ENCODE measurements around the gene QKI. TPM values are rescaled to one million over a fixed set of nuclear protein-coding genes. Genes with fewer than 3 reads are reported as not detected.
A peak's percentile ranks its signal among the peaks of the same experiment; 100 is the strongest.
"Not testable (repeated sequence)": the region's sequence is repeated elsewhere in the genome, so short reads cannot be mapped to it uniquely, and the experiment has no call there.

QKI gene
- total RNA-seq, 2 donors from 2014 or later, result 116 to 138 TPM

DNA sequence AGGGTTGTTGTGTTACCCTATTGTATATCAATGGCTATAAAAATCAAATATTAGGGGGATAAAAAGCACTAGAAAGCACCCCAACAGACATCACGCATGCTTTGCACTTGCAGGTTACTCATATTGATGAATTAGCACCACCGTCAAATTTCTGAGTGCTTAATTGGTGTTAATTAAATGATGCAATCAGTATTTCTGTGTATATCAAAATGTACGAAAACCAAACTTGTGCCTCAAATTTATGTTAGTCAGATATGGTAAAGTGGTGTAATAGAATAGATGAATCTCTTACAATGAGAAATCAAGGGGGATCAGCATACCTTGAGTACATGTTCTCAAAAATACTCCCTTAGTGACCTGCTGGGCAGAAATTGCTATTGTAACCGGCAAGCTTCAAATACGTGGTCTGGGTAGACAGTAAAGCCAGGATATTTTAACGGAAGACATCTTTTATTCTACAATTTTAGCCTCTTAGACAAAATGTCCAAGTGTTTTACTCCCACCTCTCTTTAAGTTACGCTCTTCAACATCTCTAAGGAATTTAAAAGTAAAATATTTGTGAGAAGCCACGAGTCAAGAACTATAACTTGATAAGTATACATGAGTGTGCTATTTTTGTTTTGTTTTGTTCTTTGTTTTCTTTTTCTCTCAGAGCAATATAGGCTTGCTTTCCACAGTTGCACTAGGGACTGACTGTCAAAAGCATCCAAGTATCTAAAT, 166.0 kb downstream of the QKI start:
- intact Hi-C loops (cut with DNase I), result no loop called here
- DNase-seq (ENCODE audit: low spot score), result no peak

- intact Hi-C loops (cut with DNase I), result no loop called here
- DNase-seq (ENCODE audit: low spot score), result no peak
Observed at GRCh38 chr6:163583558-163583957, 169.0 kb downstream of the QKI start.

- intact Hi-C loops (cut with DNase I), result no loop called here
- DNase-seq (ENCODE audit: low spot score), result peak; percentile 87
Observed at GRCh38 chr6:163585932-163586437, 171.5 kb downstream of the QKI start.

- intact Hi-C loops (cut with DNase I), result no loop called here
- no peak for DNase-seq (ENCODE audit: low spot score)
Observed at GRCh38 chr6:163586888-163587287, 172.4 kb downstream of the QKI start.

DNA sequence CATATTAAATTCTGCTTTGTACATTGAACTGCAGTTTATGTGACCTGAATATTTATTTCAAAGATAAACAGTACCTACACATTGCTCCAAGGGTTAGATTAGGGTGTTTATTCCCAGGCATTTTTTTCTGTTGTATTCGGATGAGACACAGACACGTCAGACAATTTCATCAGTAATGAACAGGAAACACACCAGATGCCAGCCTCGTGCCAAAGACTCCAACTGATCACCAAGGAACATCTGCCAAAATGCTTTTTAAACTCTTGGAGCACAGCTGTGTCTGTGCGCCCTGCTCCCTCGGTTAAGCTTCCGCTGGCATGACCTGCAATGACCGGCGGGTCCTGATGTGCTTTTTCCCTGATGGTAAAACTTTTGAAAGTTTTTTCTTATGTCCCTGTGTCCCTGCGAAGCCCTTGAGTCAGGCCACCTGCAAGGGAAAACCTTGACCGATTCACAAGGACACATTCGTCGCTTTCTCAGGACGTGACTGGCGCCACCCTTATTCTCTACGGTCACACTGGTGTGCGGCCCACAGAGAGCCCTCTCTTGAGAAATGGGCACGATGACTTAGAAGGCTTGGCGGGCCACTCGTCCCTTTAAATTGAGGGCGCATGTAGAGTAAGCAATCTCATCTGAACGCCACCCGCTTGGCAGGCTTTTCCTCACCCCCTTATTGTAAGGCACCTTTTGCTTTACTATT, 173.9 kb downstream of the QKI start:
- intact Hi-C loops (cut with DNase I), result no loop called here

GRCh38 chr6:163589387-163589786, 174.9 kb downstream of the QKI start:
- no peak for DNase-seq (ENCODE audit: low spot score)
- intact Hi-C loops (cut with DNase I), result no loop called here

More for the DNA sequence above, 173.9 kb downstream of the QKI start:
- DNase-seq (ENCODE audit: low spot score), result no peak

GRCh38 chr6:163590132-163590531, 175.6 kb downstream of the QKI start:
- DNase-seq (ENCODE audit: low spot score); intact Hi-C loops (cut with DNase I): not testable (repeated sequence)

DNA sequence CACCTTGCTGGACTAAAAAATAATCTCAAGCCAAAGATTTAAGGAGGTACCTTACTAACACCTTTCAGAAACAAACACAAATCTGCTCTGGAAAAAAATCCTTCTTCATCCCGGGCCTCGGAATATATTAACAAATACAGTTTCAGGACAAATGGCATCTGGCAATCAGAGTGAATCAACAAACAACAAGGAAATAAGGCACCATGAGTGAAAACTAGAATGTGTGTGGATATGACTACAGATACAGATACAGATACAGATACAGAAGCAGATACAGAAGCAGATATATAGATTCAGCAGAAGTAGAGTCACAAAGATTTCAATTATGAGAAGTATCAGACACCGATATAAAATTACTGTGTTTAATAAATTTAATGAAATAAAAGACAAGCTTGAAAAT, 178.4 kb downstream of the QKI start:
- DNase-seq (ENCODE audit: low spot score), result no peak
- intact Hi-C loops (cut with DNase I), result no loop called here

DNA sequence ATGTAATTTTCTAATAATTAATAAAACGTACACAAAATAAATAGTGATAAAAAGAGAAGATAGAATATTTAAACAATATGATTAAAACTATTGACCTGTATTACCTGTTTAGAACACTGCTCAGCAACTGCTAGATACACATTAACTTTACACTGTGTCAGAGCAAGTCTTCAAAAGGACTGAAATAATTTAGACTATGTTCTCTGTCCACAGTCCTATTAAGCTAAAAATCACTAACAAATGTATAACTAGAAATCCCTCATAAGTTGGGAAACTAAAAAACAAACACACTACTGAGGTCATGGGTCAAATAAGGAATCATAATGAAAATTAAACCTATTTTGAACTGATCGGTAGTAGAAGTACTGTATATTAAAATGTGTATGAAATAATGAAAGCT, 181.7 kb downstream of the QKI start:
- no peak for DNase-seq (ENCODE audit: low spot score)
- intact Hi-C loops (cut with DNase I), result no loop called here

DNA sequence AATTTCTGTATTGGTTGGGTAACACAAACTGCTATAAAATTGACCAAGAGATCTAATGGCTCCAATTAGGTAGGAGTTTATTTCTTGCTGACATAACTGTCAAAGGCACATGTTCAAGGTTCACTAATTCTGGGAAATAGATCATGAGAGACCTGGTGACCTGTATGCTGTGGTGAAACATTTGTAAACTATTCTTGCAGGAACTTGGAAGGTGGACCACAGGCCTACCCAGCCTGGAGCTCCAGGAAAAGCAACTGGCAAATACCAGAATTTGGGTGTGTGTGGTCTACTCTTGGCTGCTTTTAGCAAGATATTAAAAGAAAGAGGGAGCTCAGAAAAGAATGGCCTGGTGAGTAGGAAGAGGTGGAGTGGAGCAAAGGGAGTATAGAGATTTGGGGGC, 184.6 kb downstream of the QKI start:
- intact Hi-C loops (cut with DNase I), result no loop called here
- no peak for DNase-seq (ENCODE audit: low spot score)

- DNase-seq (ENCODE audit: low spot score), result no peak
- intact Hi-C loops (cut with DNase I), result no loop called here
Observed at GRCh38 chr6:163599684-163600083, 185.2 kb downstream of the QKI start.

- DNase-seq (ENCODE audit: low spot score), result no peak
Observed at GRCh38 chr6:163600331-163600730, 185.8 kb downstream of the QKI start.

DNA sequence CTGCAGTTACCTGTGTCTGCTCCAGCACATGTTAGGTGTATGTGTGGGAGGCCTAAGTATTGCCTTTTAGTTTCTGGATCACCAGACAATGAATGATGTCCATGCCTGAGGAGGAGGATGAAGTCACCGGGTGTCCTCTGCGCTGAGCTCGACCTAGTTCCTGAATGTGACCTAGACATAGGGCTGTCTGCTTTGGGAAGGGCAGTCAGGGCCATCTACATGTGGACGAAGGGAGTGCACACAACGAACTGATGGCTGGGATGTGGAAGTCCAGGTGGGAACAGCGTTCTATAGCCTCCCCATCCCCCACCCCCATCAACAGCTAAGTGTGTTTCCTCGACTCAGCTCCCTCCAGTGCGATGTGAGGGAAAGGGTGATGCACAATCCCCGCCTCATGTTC, 186.3 kb downstream of the QKI start:
- no peak for DNase-seq (ENCODE audit: low spot score)
- intact Hi-C loops (cut with DNase I), result no loop called here

More at GRCh38 chr6:163600331-163600730, 185.8 kb downstream of the QKI start:
- intact Hi-C loops (cut with DNase I), result no loop called here

GRCh38 chr6:163602851-163603250, 188.3 kb downstream of the QKI start:
- intact Hi-C loops (cut with DNase I), result no loop called here
- DNase-seq (ENCODE audit: low spot score), result no peak

DNA sequence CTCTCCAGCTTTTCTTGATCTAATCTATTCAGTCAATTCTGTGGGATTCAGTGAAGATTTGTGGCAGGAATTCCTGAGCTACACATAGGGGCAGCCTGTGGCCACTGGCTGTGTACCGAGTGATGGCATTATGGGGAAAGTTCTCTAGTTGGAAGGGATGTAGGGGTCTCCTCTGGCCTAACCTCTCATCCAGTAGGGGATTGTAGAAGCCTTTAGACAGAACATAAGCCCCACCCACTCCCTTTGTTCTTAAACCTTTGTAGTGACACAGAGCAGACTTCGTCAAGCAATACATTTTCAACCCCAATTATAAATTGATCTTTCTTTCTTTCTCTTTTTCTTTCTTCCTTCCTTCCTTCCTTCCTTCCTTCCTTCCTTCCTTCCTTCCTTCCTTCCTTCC, 188.9 kb downstream of the QKI start:
- no peak for DNase-seq (ENCODE audit: low spot score)
- intact Hi-C loops (cut with DNase I), result no loop called here

- intact Hi-C loops (cut with DNase I), result no loop called here
- DNase-seq (ENCODE audit: low spot score), result no peak
Observed at GRCh38 chr6:163605385-163606097, 191.0 kb downstream of the QKI start.

GRCh38 chr6:163607792-163608191, 193.3 kb downstream of the QKI start:
- DNase-seq (ENCODE audit: low spot score), result no peak
- intact Hi-C loops (cut with DNase I), result no loop called here

- intact Hi-C loops (cut with DNase I), result no loop called here
Observed at GRCh38 chr6:163608204-163608644, 193.7 kb downstream of the QKI start.

GRCh38 chr6:163612200-163612599, 197.7 kb downstream of the QKI start:
- DNase-seq (ENCODE audit: low spot score), result no peak
- intact Hi-C loops (cut with DNase I), result no loop called here

More at GRCh38 chr6:163608204-163608644, 193.7 kb downstream of the QKI start:
- no peak for DNase-seq (ENCODE audit: low spot score)

- intact Hi-C loops (cut with DNase I), result no loop called here
- no peak for DNase-seq (ENCODE audit: low spot score)
Observed at GRCh38 chr6:163613025-163613424, 198.5 kb downstream of the QKI start.

All from posterior vena cava (tissue), 2 donors.